ENCODE data around the gene THBD.
"Not testable (repeated sequence)": the region's sequence is repeated elsewhere in the genome, so short reads cannot be mapped to it uniquely, and the experiment has no call there.

Gene THBD

GRCh38 chr20:23036371-23036770, 13.1 kb downstream of the THBD start:
- no peak for DNase-seq (ENCODE audit: low read depth in 1 of 2, low spot score in 1 of 2)
- in situ Hi-C loops (cut with HindIII; ENCODE audit: low pct_unique_long_range_greater_than_20kb, low sequenced_read_pairs) = no loop called here
- no peak for TF ChIP-seq JUND (IDR thresholded peaks at IDR 0.05; ENCODE audit: low read depth)

- in situ Hi-C loops (cut with HindIII; ENCODE audit: low pct_unique_long_range_greater_than_20kb, low sequenced_read_pairs) = no loop called here
Observed at GRCh38 chr20:23035731-23036130, 13.7 kb downstream of the THBD start.

GRCh38 chr20:23034721-23035671, 14.5 kb downstream of the THBD start, which contains the start of gene SSTR4:
TSS of gene SSTR4 (plus strand) at chr20:23035312. CDS start at chr20:23035484, 172 bp downstream.
- TF ChIP-seq JUND (IDR thresholded peaks at IDR 0.05; ENCODE audit: low read depth) = no peak
- in situ Hi-C loops (cut with HindIII; ENCODE audit: low pct_unique_long_range_greater_than_20kb, low sequenced_read_pairs) = no loop called here
- no peak for DNase-seq (ENCODE audit: low read depth in 1 of 2, low spot score in 1 of 2)

More at GRCh38 chr20:23035731-23036130, 13.7 kb downstream of the THBD start:
- DNase-seq (ENCODE audit: low read depth in 1 of 2, low spot score in 1 of 2) = no peak
- TF ChIP-seq JUND (IDR thresholded peaks at IDR 0.05; ENCODE audit: low read depth) = no peak

- no peak for DNase-seq (ENCODE audit: low read depth in 1 of 2, low spot score in 1 of 2)
- in situ Hi-C loops (cut with HindIII; ENCODE audit: low pct_unique_long_range_greater_than_20kb, low sequenced_read_pairs) = no loop called here
- no peak for TF ChIP-seq JUND (IDR thresholded peaks at IDR 0.05; ENCODE audit: low read depth)
Observed at GRCh38 chr20:23033918-23034317, 15.6 kb downstream of the THBD start.

GRCh38 chr20:23032750-23033078, 16.8 kb downstream of the THBD start:
- DNase-seq (ENCODE audit: low read depth in 1 of 2, low spot score in 1 of 2) = no peak
- no peak for TF ChIP-seq JUND (IDR thresholded peaks at IDR 0.05; ENCODE audit: low read depth)
- in situ Hi-C loops (cut with HindIII; ENCODE audit: low pct_unique_long_range_greater_than_20kb, low sequenced_read_pairs) = no loop called here

GRCh38 chr20:23032056-23032749, 17.3 kb downstream of the THBD start:
- in situ Hi-C loops (cut with HindIII; ENCODE audit: low pct_unique_long_range_greater_than_20kb, low sequenced_read_pairs) = no loop called here
- no peak for DNase-seq (ENCODE audit: low read depth in 1 of 2, low spot score in 1 of 2)
- TF ChIP-seq JUND (IDR thresholded peaks at IDR 0.05; ENCODE audit: low read depth) = no peak

- in situ Hi-C loops (cut with HindIII; ENCODE audit: low pct_unique_long_range_greater_than_20kb, low sequenced_read_pairs) = no loop called here
- TF ChIP-seq JUND (IDR thresholded peaks at IDR 0.05; ENCODE audit: low read depth) = no peak
- DNase-seq (ENCODE audit: low read depth in 1 of 2, low spot score in 1 of 2) = no peak
Observed at GRCh38 chr20:23031346-23031745, 18.1 kb downstream of the THBD start.

GRCh38 chr20:23029324-23029723, 20.1 kb downstream of the THBD start:
- in situ Hi-C loops (cut with HindIII; ENCODE audit: low pct_unique_long_range_greater_than_20kb, low sequenced_read_pairs) = no loop called here
- no peak for TF ChIP-seq JUND (IDR thresholded peaks at IDR 0.05; ENCODE audit: low read depth)
- DNase-seq (ENCODE audit: low read depth in 1 of 2, low spot score in 1 of 2) = no peak

- in situ Hi-C loops (cut with HindIII; ENCODE audit: low pct_unique_long_range_greater_than_20kb, low sequenced_read_pairs) = no loop called here
- no peak for TF ChIP-seq JUND (IDR thresholded peaks at IDR 0.05; ENCODE audit: low read depth)
- DNase-seq (ENCODE audit: low read depth in 1 of 2, low spot score in 1 of 2) = no peak
Observed at GRCh38 chr20:23028392-23028791, 21.1 kb downstream of the THBD start.

GRCh38 chr20:23027721-23028120, 21.8 kb downstream of the THBD start:
- DNase-seq (ENCODE audit: low read depth in 1 of 2, low spot score in 1 of 2) = no peak
- no peak for TF ChIP-seq JUND (IDR thresholded peaks at IDR 0.05; ENCODE audit: low read depth)
- in situ Hi-C loops (cut with HindIII; ENCODE audit: low pct_unique_long_range_greater_than_20kb, low sequenced_read_pairs) = no loop called here

GRCh38 chr20:23025503-23025902, 24.0 kb downstream of the THBD start:
- in situ Hi-C loops (cut with HindIII; ENCODE audit: low pct_unique_long_range_greater_than_20kb, low sequenced_read_pairs); DNase-seq (ENCODE audit: low read depth in 1 of 2, low spot score in 1 of 2): not testable (repeated sequence)

- DNase-seq (ENCODE audit: low read depth in 1 of 2, low spot score in 1 of 2) = no peak
- no peak for TF ChIP-seq JUND (IDR thresholded peaks at IDR 0.05; ENCODE audit: low read depth)
- in situ Hi-C loops (cut with HindIII; ENCODE audit: low pct_unique_long_range_greater_than_20kb, low sequenced_read_pairs) = no loop called here
Observed at GRCh38 chr20:23024701-23025100, 24.8 kb downstream of the THBD start.

- TF ChIP-seq JUND (IDR thresholded peaks at IDR 0.05; ENCODE audit: low read depth) = no peak
- no peak for DNase-seq (ENCODE audit: low read depth in 1 of 2, low spot score in 1 of 2)
- in situ Hi-C loops (cut with HindIII; ENCODE audit: low pct_unique_long_range_greater_than_20kb, low sequenced_read_pairs) = no loop called here
Observed at GRCh38 chr20:23023621-23024177, 25.8 kb downstream of the THBD start.

All from T47D (cell line).